ENCODE measurements around the gene NUTM2F. TPM values are rescaled to one million over a fixed set of nuclear protein-coding genes. Genes with fewer than 3 reads are reported as not detected.

Gene NUTM2F
- total RNA-seq, 1 experiment from 2014 or later = not detected

DNA sequence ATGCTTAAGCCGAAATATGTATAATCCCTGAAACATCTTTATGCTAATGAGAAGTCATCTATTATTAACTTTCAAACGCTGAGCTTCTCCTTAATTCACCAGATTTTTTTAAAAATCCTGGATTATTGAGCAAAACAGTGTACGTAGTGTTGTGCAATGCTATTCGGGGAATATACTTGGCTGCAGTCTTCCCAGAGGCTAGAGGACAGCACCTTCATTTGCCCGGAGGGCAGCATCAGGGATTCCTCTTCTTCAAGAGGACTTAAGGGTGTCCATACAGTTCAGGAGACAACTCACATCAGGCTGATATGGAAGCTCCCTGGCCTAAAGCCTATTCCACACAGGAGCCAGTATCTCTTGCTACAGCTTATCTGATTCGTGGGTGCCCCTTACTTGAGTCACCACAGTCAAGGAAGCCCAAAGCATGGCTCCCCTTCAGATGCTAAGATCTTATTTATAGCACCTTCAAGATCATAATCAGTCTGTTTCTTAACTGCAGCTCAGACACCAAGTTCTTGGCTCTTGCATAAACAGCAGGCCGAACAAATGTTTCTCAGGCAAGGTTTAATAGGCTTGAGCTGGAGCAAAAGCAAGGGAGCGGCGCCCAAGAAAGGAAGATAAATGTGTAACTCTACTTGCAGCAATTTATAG lies 29.4 kb downstream of the NUTM2F start:
- Mint-ChIP-seq H3K36me3 (ENCODE audit: insufficient read depth in 1 of 3, low read depth in 3 of 3) (peaks cover 14 to 16% (median 16%) of the 10 kb centered on the region in 3 experiments), H3K4me1 (peaks cover 6 to 9% of the 10 kb centered on the region in 2 experiments; a peak in 3 of 4 replicates), H3K4me3 (no peak overlapping the region), H3K27me3 (ENCODE audit: low read depth) (no peaks in the 10 kb centered on the region), H3K9me3 (no peaks in the 10 kb centered on the region), H3K27ac (no peak overlapping the region)
- H3T11ph ChIP-seq (ENCODE audit: low read length) = no peak overlapping the region
- no peaks in the 10 kb centered on the region for H3K79me1 ChIP-seq (ENCODE audit: insufficient read depth, low read depth, low read length, poor library complexity, severe bottlenecking)
- H3K56ac ChIP-seq (ENCODE audit: insufficient read length, low read depth, low read length) = no peak overlapping the region
- H3K18ac ChIP-seq (ENCODE audit: insufficient read length, low read depth, low read length) = no peak overlapping the region
- no peaks in the 10 kb centered on the region for H3K23me2 ChIP-seq (ENCODE audit: insufficient read length, low read depth, low read length, poor library complexity, severe bottlenecking)
- no peaks in the 10 kb centered on the region for H3K79me2 ChIP-seq (ENCODE audit: insufficient read depth, low read length)
- H2BK20ac ChIP-seq (ENCODE audit: low read depth, low read length, poor library complexity, severe bottlenecking) = no peak overlapping the region
- H3K4ac ChIP-seq (ENCODE audit: low read depth, low read length) = no peak overlapping the region
- H4K8ac ChIP-seq (replicated peaks; ENCODE audit: insufficient read length, low read depth, low read length) = no peak overlapping the region
- no peaks in the 10 kb centered on the region for H3K9me3 ChIP-seq (ENCODE audit: control insufficient read depth, low read depth, low read length)
- no peak overlapping the region for H4K91ac ChIP-seq (ENCODE audit: insufficient read length, low read depth, low read length)
- H3K4me2 ChIP-seq (ENCODE audit: insufficient read depth, insufficient read length, low read length) = no peak overlapping the region
- H3K27ac ChIP-seq (ENCODE audit: insufficient read length, low read depth, low read length) = no peak overlapping the region
- H2BK120ac ChIP-seq (ENCODE audit: low read depth, low read length, poor library complexity, severe bottlenecking) = no peak overlapping the region
- no peak overlapping the region for H2BK5ac ChIP-seq (ENCODE audit: insufficient read length, low read length)
- DNase-seq = no peak
- H3K27me3 ChIP-seq (ENCODE audit: insufficient read depth, low read length) = no peaks in the 10 kb centered on the region
- H4K5ac ChIP-seq (ENCODE audit: insufficient read length, low read depth, low read length) = no peak overlapping the region
- no peak overlapping the region for H3K9ac ChIP-seq (ENCODE audit: extremely low read depth, insufficient read length, low read length)
- no peak overlapping the region for H3K23ac ChIP-seq (ENCODE audit: insufficient read length, low read depth, low read length)
- no peak overlapping the region for H2AFZ ChIP-seq (ENCODE audit: low read length)
- H3K4me1 ChIP-seq (ENCODE audit: insufficient read depth, low read length) = no peaks in the 10 kb centered on the region
- TF ChIP-seq, protein P1, sequence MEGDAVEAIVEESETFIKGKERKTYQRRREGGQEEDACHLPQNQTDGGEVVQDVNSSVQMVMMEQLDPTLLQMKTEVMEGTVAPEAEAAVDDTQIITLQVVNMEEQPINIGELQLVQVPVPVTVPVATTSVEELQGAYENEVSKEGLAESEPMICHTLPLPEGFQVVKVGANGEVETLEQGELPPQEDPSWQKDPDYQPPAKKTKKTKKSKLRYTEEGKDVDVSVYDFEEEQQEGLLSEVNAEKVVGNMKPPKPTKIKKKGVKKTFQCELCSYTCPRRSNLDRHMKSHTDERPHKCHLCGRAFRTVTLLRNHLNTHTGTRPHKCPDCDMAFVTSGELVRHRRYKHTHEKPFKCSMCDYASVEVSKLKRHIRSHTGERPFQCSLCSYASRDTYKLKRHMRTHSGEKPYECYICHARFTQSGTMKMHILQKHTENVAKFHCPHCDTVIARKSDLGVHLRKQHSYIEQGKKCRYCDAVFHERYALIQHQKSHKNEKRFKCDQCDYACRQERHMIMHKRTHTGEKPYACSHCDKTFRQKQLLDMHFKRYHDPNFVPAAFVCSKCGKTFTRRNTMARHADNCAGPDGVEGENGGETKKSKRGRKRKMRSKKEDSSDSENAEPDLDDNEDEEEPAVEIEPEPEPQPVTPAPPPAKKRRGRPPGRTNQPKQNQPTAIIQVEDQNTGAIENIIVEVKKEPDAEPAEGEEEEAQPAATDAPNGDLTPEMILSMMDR (conservative IDR thresholded peaks at IDR 0.05) = no peak
- no peaks in the 10 kb centered on the region for H4K20me1 ChIP-seq (ENCODE audit: control insufficient read depth, insufficient read depth, insufficient read length)
- no peak overlapping the region; the same call in 1 of the 2 replicates for H2BK15ac ChIP-seq (ENCODE audit: low read depth, low read length)
- H2BK12ac ChIP-seq (ENCODE audit: insufficient read length, low read depth, low read length) = no peak overlapping the region
- H2AK5ac ChIP-seq (ENCODE audit: insufficient read length, low read length) = no peak overlapping the region
- no CpG with 5 or more reads among the region's 9 CpGs for WGBS (ENCODE audit: extremely low coverage, insufficient read length, low lambda C conversion rate)
- no peak overlapping the region for H3K14ac ChIP-seq (ENCODE audit: insufficient read depth, low read length)
